ENCODE results near the gene PTPRM. TPM values are rescaled to one million over a fixed set of nuclear protein-coding genes. Genes with fewer than 3 reads are reported as not detected.

The PTPRM gene
- total RNA-seq, 1 experiment from 2014 or later, result 6.2 TPM

DNA sequence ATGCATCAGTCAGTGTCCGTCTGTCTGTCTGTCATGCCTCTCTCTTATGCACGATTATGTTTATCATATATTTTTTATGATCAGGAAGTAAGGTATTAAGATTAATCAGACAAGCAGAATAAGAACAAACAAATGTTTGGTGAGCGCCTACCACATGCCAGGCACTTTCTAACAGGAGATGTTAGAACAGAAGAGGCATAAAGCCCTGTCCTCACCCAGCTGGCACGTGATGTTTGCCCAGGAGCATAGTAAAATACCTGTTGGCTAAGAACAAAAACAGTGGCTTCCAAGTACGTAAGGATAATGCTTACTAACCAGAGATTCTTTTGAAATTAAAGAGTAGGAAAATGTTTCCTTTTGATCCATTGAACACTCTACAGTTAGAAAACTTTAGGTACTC lies 661.9 kb downstream of the PTPRM start:
- Histone ChIP-seq H3T11ph (ENCODE audit: low read length) (no peak overlapping the region), H3K9ac (ENCODE audit: extremely low read depth, insufficient read length, low read length) (no peak overlapping the region), H3K4me2 (ENCODE audit: insufficient read depth, insufficient read length, low read length) (no peak overlapping the region), H2BK15ac (ENCODE audit: low read depth, low read length) (no peak overlapping the region), H3K27me3 (ENCODE audit: insufficient read depth, low read length) (no peaks in the 10 kb centered on the region), H3K27ac (ENCODE audit: insufficient read length, low read depth, low read length) (no peak overlapping the region), H3K23me2 (ENCODE audit: insufficient read length, low read depth, low read length, poor library complexity, severe bottlenecking) (no peaks in the 10 kb centered on the region), H4K8ac (replicated peaks; ENCODE audit: insufficient read length, low read depth, low read length) (no peak overlapping the region), H3K23ac (ENCODE audit: insufficient read length, low read depth, low read length) (no peak overlapping the region), H4K91ac (ENCODE audit: insufficient read length, low read depth, low read length) (no peak overlapping the region), H2AFZ (ENCODE audit: low read length) (no peak overlapping the region), H2AK5ac (ENCODE audit: insufficient read length, low read length) (no peak overlapping the region), H4K20me1 (ENCODE audit: control insufficient read depth, insufficient read depth, insufficient read length) (no peaks in the 10 kb centered on the region), H2BK20ac (ENCODE audit: low read depth, low read length, poor library complexity, severe bottlenecking) (no peak overlapping the region), H2BK12ac (ENCODE audit: insufficient read length, low read depth, low read length) (no peak overlapping the region), H3K4me1 (ENCODE audit: insufficient read depth, low read length) (no peaks in the 10 kb centered on the region), H3K9me3 (ENCODE audit: control insufficient read depth, low read depth, low read length) (peaks cover 5% of the 10 kb centered on the region), H3K18ac (ENCODE audit: insufficient read length, low read depth, low read length) (no peak overlapping the region), H3K79me1 (ENCODE audit: insufficient read depth, low read depth, low read length, poor library complexity, severe bottlenecking) (no peaks in the 10 kb centered on the region), H2BK120ac (ENCODE audit: low read depth, low read length, poor library complexity, severe bottlenecking) (no peak overlapping the region), H3K56ac (ENCODE audit: insufficient read length, low read depth, low read length) (no peak overlapping the region), H3K4ac (ENCODE audit: low read depth, low read length) (no peak overlapping the region), H3K14ac (ENCODE audit: insufficient read depth, low read length) (no peak overlapping the region), H2BK5ac (ENCODE audit: insufficient read length, low read length) (no peak overlapping the region), H4K5ac (ENCODE audit: insufficient read length, low read depth, low read length) (no peak overlapping the region), H3K79me2 (ENCODE audit: insufficient read depth, low read length) (no peaks in the 10 kb centered on the region)
- H3K27ac Mint-ChIP-seq, result no peak overlapping the region
- TF ChIP-seq, protein P1, sequence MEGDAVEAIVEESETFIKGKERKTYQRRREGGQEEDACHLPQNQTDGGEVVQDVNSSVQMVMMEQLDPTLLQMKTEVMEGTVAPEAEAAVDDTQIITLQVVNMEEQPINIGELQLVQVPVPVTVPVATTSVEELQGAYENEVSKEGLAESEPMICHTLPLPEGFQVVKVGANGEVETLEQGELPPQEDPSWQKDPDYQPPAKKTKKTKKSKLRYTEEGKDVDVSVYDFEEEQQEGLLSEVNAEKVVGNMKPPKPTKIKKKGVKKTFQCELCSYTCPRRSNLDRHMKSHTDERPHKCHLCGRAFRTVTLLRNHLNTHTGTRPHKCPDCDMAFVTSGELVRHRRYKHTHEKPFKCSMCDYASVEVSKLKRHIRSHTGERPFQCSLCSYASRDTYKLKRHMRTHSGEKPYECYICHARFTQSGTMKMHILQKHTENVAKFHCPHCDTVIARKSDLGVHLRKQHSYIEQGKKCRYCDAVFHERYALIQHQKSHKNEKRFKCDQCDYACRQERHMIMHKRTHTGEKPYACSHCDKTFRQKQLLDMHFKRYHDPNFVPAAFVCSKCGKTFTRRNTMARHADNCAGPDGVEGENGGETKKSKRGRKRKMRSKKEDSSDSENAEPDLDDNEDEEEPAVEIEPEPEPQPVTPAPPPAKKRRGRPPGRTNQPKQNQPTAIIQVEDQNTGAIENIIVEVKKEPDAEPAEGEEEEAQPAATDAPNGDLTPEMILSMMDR (conservative IDR thresholded peaks at IDR 0.05), result no peak
- WGBS (ENCODE audit: extremely low coverage, insufficient read length, low lambda C conversion rate), result no CpG with 5 or more reads among the region's 5 CpGs
- no peak overlapping the region for H3K4me3 Mint-ChIP-seq
- H3K9me3 Mint-ChIP-seq, result peaks cover 19 to 22% of the 10 kb centered on the region in 2 experiments
- no peaks in the 10 kb centered on the region for H3K27me3 Mint-ChIP-seq (ENCODE audit: low read depth)
- DNase-seq, result no peak
- peaks cover 10 to 11% of the 10 kb centered on the region in 2 experiments for H3K4me1 Mint-ChIP-seq
- peaks cover 9 to 27% (median 10%) of the 10 kb centered on the region in 3 experiments for H3K36me3 Mint-ChIP-seq (ENCODE audit: insufficient read depth in 1 of 3, low read depth in 3 of 3)
